Measurements from ENCODE around the gene MLXIPL. TPM values are rescaled to one million over a fixed set of nuclear protein-coding genes. Genes with fewer than 3 reads are reported as not detected.

MLXIPL gene
- total RNA-seq, 1 experiment from 2014 or later: 6.1 TPM

GRCh38 chr7:73631558-73631957, 7.2 kb upstream of the MLXIPL start:
- no peak overlapping the region for H2BK12ac ChIP-seq (ENCODE audit: insufficient read length, low read depth, low read length)
- Mint-ChIP-seq H3K4me3 (no peak overlapping the region), H3K4me1 (peaks cover 6 to 13% of the 10 kb centered on the region in 2 experiments), H3K36me3 (ENCODE audit: insufficient read depth in 1 of 3, low read depth in 3 of 3) (no peaks in the 10 kb centered on the region), H3K9me3 (no peaks in the 10 kb centered on the region; a peak in 2 of 5 replicates), H3K27ac (no peak overlapping the region), H3K27me3 (ENCODE audit: low read depth) (peaks cover 52% of the 10 kb centered on the region)
- TF ChIP-seq CTCF (conservative IDR thresholded peaks at IDR 0.05): no peak
- H4K20me1 ChIP-seq (ENCODE audit: control insufficient read depth, insufficient read depth, insufficient read length): no peaks in the 10 kb centered on the region
- H2BK15ac ChIP-seq (ENCODE audit: low read depth, low read length): no peak overlapping the region
- H3K27ac ChIP-seq (ENCODE audit: insufficient read length, low read depth, low read length): no peak overlapping the region
- H2BK120ac ChIP-seq (ENCODE audit: low read depth, low read length, poor library complexity, severe bottlenecking): no peak overlapping the region
- no peak overlapping the region for H3K18ac ChIP-seq (ENCODE audit: insufficient read length, low read depth, low read length)
- no peak overlapping the region for H3K23ac ChIP-seq (ENCODE audit: insufficient read length, low read depth, low read length)
- H3K79me2 ChIP-seq (ENCODE audit: insufficient read depth, low read length): no peaks in the 10 kb centered on the region
- WGBS (ENCODE audit: extremely low coverage, insufficient read length, low lambda C conversion rate): no CpG with 5 or more reads among the region's 1 CpG
- H4K5ac ChIP-seq (ENCODE audit: insufficient read length, low read depth, low read length): no peak overlapping the region
- no peaks in the 10 kb centered on the region for H3K79me1 ChIP-seq (ENCODE audit: insufficient read depth, low read depth, low read length, poor library complexity, severe bottlenecking)
- no peak overlapping the region for H4K91ac ChIP-seq (ENCODE audit: insufficient read length, low read depth, low read length)
- DNase-seq: no peak
- H2BK20ac ChIP-seq (ENCODE audit: low read depth, low read length, poor library complexity, severe bottlenecking): no peak overlapping the region
- no peak overlapping the region for H3K4ac ChIP-seq (ENCODE audit: low read depth, low read length)
- H3T11ph ChIP-seq (ENCODE audit: low read length): no peak overlapping the region
- H3K9me3 ChIP-seq (ENCODE audit: control insufficient read depth, low read depth, low read length): no peaks in the 10 kb centered on the region
- H3K27me3 ChIP-seq (ENCODE audit: insufficient read depth, low read length): no peaks in the 10 kb centered on the region
- H3K9ac ChIP-seq (ENCODE audit: extremely low read depth, insufficient read length, low read length): no peak overlapping the region
- H3K4me1 ChIP-seq (ENCODE audit: insufficient read depth, low read length): no peaks in the 10 kb centered on the region; the same call in 1 of the 2 replicates
- no peak overlapping the region for H3K14ac ChIP-seq (ENCODE audit: insufficient read depth, low read length)
- H2BK5ac ChIP-seq (ENCODE audit: insufficient read length, low read length): no peak overlapping the region
- no peak overlapping the region for H3K4me2 ChIP-seq (ENCODE audit: insufficient read depth, insufficient read length, low read length)
- no peak overlapping the region for H2AK5ac ChIP-seq (ENCODE audit: insufficient read length, low read length)
- H2AFZ ChIP-seq (ENCODE audit: low read length): no peak overlapping the region
- no peak overlapping the region for H4K8ac ChIP-seq (replicated peaks; ENCODE audit: insufficient read length, low read depth, low read length)
- H3K23me2 ChIP-seq (ENCODE audit: insufficient read length, low read depth, low read length, poor library complexity, severe bottlenecking): no peaks in the 10 kb centered on the region
- no peak overlapping the region for H3K56ac ChIP-seq (ENCODE audit: insufficient read length, low read depth, low read length)

Data from H9 (cell line).